ENCODE results near the gene RARRES2.
"Not testable (repeated sequence)": the region's sequence is repeated elsewhere in the genome, so short reads cannot be mapped to it uniquely, and the experiment has no call there.

Gene RARRES2

GRCh38 chr7:150314639-150315239, 26.7 kb downstream of the RARRES2 start:
- DNase-seq, result no peak

GRCh38 chr7:150313870-150314269, 27.6 kb downstream of the RARRES2 start:
- no peak for DNase-seq

GRCh38 chr7:150313367-150313809, 28.0 kb downstream of the RARRES2 start:
- DNase-seq, result no peak

- DNase-seq, result not testable (repeated sequence)
Measured at GRCh38 chr7:150312649-150313366, 28.6 kb downstream of the RARRES2 start.

GRCh38 chr7:150311711-150312110, 29.7 kb downstream of the RARRES2 start:
- DNase-seq, result no peak

GRCh38 chr7:150311146-150311545, 30.3 kb downstream of the RARRES2 start:
- DNase-seq, result no peak

GRCh38 chr7:150308575-150308974, 32.9 kb downstream of the RARRES2 start:
- no peak for DNase-seq

GRCh38 chr7:150307904-150308303, 33.5 kb downstream of the RARRES2 start:
- DNase-seq, result no peak

GRCh38 chr7:150307129-150307528, 34.3 kb downstream of the RARRES2 start:
- DNase-seq, result no peak

- not testable (repeated sequence) for DNase-seq
Measured at GRCh38 chr7:150306377-150306776, 35.1 kb downstream of the RARRES2 start.

GRCh38 chr7:150305903-150306284, 35.5 kb downstream of the RARRES2 start:
- not testable (repeated sequence) for DNase-seq

GRCh38 chr7:150305259-150305902, 36.0 kb downstream of the RARRES2 start:
- DNase-seq, result not testable (repeated sequence)

- DNase-seq, result not testable (repeated sequence)
Measured at GRCh38 chr7:150304499-150305258, 36.8 kb downstream of the RARRES2 start.

GRCh38 chr7:150302908-150303310, 38.5 kb downstream of the RARRES2 start:
- DNase-seq, result not testable (repeated sequence)

GRCh38 chr7:150297978-150298377, 43.5 kb downstream of the RARRES2 start:
- not testable (repeated sequence) for DNase-seq

GRCh38 chr7:150296802-150297201, 44.6 kb downstream of the RARRES2 start:
- DNase-seq, result not testable (repeated sequence)

- not testable (repeated sequence) for DNase-seq
Measured at GRCh38 chr7:150295614-150296013, 45.8 kb downstream of the RARRES2 start.

GRCh38 chr7:150295027-150295426, 46.4 kb downstream of the RARRES2 start:
- DNase-seq, result not testable (repeated sequence)

- not testable (repeated sequence) for DNase-seq
Measured at GRCh38 chr7:150290317-150290716, 51.1 kb downstream of the RARRES2 start.

- DNase-seq, result not testable (repeated sequence)
Measured at GRCh38 chr7:150288816-150289215, 52.6 kb downstream of the RARRES2 start.
